GM21515 (cell line): ENCODE measurements around the gene BRWD1.

Experiments
- ATAC-seq: cut with Tn5 transposase; IDR thresholded peaks from one replicate; pipeline ENCODE4 v1.9.1; 2021; ENCODE audit not compliant: unreplicated experiment

The BRWD1 gene

GRCh38 chr21:39204134-39204533 lies 109.3 kb downstream of the BRWD1 start:
- ATAC-seq = no peak

GRCh38 chr21:39198800-39199199 lies 114.6 kb downstream of the BRWD1 start:
- no peak for ATAC-seq

DNA sequence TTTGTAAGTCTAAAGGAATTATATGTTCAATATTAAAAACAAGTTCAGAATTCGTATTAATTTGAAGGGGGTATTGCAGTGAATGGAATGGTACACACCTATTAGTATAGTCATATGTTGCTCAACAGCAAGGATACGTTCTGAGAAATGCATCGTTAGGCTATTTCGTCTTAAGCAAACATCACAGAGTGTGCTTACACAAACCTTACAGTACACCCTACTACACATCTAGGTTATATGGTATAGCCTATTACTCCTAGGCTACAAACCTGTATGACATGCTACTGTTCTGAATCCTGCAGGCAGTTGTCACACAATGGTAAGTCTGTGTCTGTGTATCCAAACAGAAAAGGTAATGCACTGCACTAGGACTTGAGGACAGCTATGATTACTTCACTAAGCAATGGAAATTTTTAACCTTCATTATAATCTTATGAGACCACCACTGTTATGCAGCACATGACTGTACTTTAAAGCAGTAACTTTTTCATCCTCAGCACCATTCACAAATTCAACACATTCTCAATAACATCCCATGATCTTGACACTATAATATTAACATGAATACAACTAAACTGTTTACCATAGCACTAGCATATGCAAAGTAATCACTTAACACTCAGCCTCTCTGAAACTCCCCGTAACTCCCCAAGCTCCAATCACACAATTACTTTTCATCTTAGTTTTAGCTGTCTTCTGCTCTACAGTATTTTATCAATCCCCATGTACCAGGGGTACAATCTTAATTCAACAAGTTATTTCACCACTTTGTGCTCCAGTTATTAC lies 115.8 kb downstream of the BRWD1 start:
- ATAC-seq = no peak

DNA sequence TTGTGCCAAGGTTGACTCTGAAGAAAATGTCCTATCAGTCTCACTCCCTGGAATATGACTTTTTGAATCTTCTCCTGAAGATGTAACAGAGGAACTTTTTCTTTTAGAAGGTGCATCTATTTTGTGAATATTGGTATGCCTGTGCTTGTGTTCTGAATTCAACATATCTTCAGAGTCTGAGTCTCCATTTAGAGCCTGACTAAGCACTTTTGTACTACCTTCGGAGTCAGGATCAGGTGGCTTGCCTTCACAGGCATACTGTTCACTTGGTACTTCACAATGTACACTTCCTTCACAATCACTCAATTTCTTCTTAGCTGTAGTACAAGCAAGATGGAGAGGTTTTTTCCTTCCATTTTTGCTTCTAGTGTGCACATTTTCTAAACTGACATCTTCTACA lies 116.6 kb downstream of the BRWD1 start:
- ATAC-seq = no peak

- no peak for ATAC-seq
Observed at GRCh38 chr21:39196310-39196709, 117.1 kb downstream of the BRWD1 start.

DNA sequence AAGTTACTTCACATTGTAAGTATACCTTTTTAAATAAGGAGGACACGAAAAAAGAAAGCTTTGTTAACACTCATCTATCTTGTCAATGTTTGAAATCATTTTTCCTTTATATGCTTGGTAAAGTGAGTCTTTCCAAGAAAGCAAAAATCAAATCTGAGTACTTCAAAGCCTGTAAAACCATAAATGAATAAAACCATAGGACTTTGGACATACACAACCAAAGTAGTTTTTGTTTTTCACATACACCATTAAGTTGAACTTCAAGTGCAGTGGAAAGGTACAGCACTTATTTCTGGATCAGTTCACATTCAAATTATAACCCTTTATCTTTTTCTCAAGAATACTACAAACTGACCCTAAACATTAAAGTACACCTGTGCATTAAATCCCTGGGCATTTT lies 120.1 kb downstream of the BRWD1 start:
- ATAC-seq = no peak

DNA sequence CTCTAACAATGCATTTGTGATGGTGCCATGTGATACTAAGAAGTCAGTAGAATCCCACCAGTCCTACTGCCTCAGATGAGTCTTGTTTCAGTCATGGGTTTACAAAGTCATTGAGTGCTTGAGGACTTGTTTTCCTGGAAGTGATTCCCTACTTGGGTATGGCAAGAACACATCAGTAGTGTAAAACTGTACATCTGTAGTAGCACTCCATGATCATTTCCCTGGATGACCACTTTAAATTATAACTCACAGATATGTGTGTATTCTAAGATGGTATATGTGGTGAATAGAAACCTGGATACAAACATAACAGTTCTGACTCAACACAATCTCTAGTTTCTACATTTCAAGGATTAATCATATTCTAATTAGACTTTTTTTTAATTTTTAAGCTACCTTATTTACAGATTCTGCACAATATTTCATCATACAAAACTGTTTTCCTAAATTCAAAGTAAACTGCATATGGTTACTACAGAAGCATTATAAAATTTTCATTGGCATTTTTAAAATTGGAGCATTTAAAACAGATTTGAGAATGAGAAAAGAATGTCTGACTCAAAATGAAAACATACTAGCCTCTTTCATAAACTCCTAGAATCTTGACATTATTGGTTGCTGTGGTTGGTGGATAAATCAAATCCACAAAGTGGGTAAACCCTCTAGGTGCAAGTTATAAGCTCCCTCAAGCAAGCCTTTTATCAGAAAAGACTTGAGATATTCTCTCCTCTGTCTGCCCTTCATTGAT lies 123.4 kb downstream of the BRWD1 start:
- no peak for ATAC-seq

DNA sequence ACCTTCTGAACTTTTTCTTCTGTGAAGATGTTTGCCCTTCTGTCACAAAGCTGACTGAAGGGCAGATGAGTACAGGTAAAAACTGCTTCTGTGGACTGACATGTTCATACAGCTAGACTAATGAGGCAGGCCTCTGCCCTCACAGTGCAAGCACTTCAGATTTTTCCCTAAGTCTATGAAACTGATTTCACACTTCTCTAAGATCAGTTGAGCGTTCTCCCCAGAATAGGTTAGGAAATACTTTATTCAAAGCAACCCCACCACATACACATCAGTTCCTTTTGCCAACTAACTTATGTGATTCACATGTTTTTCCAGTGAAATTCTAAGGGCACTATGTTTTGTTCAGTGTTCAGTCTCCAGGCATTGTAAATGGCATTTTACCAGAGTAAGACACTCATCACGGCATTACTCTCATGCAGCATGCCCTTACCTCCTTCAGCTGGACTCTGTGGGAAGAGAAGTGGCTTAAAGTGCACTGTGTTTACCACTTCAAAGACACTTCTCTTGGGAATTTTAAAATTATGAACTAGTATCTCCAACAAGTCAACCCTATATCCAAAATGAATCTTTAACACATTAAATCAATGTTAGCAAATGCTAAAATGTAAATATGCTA lies 124.8 kb downstream of the BRWD1 start:
- ATAC-seq = no peak

DNA sequence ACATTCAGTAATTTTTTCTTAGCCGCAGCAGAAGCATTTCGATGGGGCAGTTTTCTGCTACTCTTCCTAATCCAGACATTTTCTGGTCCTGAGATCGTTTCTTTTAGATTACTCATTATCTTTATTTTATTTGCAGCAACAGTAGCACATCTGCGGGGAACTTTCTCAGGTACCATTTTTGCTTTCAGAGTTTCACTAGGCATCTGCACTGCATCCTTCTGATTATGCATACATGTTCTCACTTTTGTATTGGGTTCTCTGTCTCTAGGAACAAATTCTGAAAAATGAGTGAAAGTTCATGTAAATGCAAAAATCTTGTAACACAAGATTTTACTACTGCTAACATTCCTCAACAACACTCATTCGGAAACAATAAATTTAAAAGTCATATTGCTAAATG lies 126.3 kb downstream of the BRWD1 start:
- ATAC-seq = no peak

DNA sequence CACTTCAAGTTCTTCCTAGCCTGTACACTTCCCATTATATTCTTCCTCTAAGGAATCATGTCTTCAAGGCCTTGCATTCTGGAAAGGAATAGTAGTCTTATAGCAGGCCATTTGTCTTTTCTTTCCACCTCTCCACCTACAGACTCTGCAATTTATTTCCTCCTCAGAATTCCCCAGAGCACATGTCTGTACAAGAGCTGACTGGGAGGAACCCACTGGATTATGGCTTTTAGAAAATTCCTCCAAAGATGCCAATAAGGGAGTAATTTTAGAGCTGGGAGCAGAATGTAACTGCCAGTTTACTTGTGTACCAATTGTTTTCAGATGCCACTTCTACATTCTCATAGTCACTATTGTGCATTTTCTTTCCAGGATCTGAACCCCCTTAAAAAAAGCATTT lies 126.8 kb downstream of the BRWD1 start:
- no peak for ATAC-seq

DNA sequence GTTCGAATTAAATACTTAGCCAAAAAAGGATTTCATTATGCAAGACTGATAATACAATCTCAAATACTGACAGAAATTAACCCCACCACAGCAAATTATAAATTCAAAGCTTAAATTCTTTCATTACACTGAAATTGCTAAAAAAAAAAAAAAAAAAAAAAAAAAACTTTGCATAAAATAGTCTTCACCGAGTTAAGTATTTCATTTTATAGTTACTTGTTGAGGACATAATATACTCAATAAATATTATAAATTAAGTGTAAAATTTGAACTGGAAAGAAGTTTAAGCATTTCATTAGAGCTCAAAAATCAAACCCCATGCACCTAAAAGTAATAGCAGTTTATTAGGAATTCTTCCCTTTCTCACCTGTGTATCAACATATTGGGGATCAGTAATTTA lies 128.3 kb downstream of the BRWD1 start:
- ATAC-seq = no peak

DNA sequence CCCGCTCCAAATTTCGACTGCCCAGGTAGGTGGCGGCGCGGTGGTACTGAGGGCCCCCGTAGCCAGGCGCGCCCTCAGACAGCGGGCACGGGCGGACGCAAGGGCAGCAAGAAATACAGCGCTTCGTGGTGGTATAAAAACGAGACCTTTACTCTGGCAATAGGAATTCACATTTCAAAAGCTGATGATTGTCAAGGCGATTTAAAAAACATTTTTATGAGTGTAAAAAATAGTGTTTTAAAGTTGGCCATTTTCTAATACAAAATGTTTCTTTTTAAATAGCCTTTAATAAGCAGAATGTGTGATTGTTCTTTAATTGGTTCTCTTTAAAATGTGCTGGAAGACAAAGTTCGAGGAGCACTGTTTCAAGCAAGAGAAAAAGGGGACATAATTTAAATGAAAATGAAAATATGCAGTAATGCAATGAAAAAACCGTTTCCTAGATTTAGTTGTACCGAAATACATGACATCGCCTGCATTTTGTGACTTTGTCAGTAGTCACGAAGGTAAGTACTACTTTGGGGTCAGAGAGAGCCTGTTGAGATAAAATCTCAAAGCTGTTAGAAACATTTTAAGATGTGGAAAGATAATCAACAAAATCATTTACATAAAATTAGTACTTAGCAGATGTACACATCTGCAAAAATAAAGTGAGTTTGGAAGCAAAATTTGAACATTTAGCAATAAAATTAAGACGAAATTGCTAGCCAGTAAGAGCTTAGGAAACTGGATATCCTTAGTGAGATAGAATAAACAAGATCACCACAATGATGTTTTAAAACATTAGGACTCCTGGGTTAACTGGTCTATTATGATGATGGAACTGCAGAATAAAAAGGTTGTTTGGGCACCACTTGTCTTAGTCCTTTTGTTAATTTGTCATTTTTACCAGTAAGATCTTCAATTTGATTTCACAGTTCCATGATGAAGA lies 129.1 kb downstream of the BRWD1 start:
- ATAC-seq = no peak

GRCh38 chr21:39183272-39184049 lies 130.0 kb downstream of the BRWD1 start, which contains the start of gene PSMG1:
Gene PSMG1, minus strand, starts transcription at chr21:39183451. Its CDS starts 66 bp downstream, at chr21:39183385.
- peak; percentile 82 for ATAC-seq

DNA sequence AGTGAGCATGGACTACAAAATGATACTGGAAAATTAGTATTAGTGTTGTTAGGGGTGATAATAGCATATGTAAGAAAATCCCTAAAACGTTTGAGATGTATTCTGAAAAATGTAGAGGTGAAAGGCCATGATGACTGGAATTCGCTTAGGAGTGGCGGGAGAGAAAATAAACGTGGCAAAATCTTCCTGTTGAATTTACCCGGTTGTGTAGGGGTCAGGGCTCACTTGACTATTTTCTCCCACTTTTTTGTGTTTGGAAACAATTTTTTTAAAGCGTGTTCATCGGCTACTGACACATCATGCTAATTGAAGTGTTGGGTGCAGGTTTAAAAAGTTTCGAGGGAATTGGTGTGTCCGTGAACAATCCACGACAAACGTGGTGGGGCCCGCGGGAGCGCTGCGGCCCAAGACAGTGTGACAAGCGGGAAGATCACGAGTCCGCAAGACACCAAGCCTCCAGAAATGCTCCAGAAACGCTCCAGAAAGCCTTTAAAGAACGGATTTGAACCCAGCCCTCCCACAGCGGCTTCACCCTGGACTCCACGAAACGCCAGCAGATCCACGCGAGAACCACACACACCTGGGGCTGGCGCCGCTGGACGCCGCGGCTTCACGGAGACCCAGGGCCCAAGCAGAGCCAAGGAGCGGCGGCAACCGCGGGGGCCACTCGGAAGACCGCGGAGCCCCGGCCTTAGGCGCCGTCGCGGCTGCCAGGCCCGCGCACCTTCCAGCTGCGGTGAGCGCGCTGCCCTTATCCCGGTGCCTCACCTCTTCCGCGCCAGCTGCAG lies 130.8 kb downstream of the BRWD1 start:
- ATAC-seq = no peak

GRCh38 chr21:39182016-39182415 lies 131.4 kb downstream of the BRWD1 start:
- no peak for ATAC-seq

GRCh38 chr21:39181205-39181818 lies 132.1 kb downstream of the BRWD1 start:
- ATAC-seq = no peak

DNA sequence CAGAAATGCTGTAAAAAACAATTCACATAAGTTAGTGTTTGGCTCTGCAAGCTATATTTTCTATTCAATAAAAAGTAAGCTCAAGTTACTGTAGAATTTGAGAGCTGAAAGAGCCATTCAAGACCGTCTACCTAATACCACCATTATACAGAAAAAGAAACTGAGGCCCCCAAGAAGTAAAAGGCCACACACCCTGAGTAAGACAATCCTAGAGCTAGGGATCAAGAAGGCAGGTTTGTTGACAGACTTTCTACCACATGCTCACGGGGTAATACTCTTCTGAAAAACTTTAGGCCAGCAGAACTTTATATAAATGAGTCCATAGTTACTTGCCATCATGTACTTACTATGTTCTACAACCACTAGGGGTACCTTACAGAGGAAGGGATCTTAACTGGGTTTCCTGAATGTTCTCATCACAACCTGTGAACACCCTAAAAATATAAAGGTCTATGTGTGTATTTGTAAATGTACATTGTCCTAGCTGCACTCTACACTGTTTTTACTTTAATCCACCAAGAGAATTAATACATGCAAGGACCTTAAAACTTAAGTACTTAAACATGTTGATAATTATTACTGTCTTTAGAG lies 132.9 kb downstream of the BRWD1 start:
- no peak for ATAC-seq

DNA sequence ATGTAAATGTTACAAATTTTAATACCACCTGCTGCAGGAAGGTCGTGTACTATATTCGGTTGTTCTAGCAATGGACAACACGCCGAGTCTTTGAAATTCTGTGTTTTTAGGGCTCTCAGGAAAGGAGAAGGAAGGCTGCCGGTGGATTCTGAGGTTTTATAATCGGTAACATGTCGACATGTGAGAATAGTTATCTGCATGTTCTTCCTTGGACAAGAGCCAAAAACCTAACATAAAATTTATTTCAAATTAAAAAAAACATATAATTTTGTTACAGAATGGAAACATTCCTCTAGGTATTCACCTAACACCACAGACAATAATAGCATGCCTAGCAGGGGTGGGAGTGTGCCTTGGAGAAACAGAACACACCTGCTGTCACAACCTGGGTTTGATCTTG lies 135.0 kb downstream of the BRWD1 start:
- ATAC-seq = no peak
